ENCODE results near the gene LATS2.

Gene LATS2

DNA sequence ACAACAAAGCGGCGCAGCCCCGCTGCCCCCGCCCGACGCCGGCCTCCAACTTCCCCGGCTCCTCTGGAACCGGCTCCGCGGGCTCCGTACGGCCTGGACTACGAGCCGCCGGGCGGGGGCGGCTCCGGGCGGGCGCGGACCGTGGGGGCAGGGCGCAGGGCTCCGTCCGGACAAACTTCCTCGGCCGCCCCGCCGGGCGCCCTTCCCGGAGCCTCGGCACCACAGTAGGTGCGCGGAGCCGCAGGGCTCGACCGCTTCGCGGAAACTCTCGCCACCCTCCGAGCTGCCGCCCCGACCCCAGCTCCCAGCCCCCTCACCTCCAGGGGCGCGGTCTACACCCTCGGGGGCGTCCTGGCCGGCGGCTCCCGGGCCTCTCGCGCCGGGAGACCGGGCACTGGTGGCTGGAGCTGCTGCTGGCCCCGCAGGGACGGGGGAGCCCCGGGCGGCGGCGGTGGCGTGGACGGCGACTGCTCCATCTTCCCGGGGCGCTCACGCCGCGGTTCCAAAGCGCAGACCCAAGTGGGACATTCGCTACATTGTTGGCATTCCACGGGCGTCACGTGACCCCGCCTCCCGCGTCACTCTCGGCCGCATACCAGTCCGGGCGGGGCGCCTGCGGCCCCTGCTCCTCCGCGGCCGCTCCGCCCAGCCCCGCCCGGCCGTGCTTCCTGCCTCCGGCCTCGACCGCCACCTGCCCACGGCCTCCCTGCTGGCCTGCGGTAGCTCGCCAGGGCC, at the start of gene LATS2:
Gene LATS2, minus strand, starts transcription at position 558 of the 735 bp plus-strand sequence. CDS start 15,560 bp downstream, outside the sequence.
- intact Hi-C loops (cut with DNase I), result loop anchor here (5.0 kb wide), 1 partner anchor 119 kb away; no protein-coding TSS in a partner anchor
- DNase-seq, result peak; percentile 74 to 98 (median 86)

GRCh38 chr13:21109168-21109567, 47.8 kb upstream of the LATS2 start:
- no peak for DNase-seq
- intact Hi-C loops (cut with DNase I), result no loop called here

- no peak for DNase-seq
- intact Hi-C loops (cut with DNase I), result no loop called here
Observed at GRCh38 chr13:21106089-21106488, 44.7 kb upstream of the LATS2 start.

DNA sequence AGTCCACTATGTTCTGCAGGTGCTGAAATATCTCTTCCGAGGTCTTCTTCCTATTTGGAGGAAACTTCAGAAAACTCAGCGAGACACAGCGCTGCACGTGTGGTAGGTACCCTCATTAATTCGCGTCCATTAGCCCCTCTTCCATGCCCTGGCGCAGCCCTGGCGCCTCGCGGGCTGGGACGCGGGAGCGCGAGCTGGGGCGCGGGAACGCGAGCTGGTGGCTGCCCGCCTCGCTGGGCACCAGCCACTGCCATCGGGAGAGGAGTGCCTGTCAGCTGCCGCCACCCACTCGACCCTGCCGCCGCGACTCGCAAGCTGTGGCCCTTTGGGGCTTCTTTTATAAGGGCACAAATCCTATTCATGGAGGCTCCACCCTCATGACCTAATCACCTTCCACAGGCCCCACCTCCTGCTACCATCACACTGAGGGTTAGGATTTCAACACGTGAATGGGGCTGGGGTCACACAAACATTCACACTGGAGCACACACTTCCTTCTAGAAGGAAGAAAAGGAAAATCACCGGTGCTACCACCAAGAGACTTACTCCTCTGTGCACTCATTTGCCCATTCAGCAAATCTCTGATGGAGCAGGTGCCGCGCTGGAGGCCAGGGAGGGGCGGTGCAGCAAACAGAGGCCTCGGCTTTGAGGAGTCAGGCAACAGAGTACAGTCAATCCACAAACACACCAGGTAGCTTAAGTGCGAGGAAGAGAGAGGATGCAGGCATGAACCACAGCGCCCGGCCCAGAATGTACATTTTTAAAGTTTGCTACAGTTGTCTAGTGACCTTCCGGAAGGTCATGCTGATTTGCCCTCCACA, 43.0 kb upstream of the LATS2 start:
- intact Hi-C loops (cut with DNase I), result no loop called here
- no peak for DNase-seq

DNA sequence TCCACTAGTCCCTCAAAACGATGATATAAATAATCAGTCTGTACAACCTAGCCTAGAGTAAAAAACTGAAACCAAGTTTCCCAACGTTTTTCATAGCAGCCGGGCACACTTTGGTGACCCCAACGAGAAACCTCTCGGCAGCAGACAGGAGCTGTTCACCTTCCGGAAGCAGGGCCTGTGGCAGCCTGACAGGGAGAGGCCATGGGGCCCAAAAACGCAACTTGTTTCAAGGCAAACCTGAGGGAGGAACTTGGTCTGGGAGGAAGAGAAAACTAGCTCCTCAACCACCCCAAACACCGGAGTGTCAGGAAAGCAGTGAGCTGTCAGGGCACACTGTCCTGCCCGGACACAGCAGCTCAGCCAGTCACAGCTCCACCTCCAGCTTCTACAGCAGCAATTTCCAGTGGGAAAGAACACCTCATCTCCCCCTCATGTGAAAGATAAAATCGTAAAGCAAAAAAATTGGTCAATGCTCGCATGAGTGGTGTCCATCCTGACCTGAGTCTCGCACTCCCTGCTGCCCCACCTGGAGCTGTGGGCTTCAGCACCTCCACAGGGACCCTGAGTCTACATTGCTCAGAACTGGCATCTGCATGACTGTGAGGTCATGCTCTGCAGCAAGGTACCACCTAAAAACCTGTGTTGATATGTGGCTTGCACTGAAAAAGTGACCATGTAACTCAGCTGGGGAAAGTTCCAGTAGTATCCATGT, 40.6 kb upstream of the LATS2 start:
- DNase-seq, result no peak
- intact Hi-C loops (cut with DNase I), result no loop called here

- intact Hi-C loops (cut with DNase I), result no loop called here
- DNase-seq, result no peak
Observed at GRCh38 chr13:21100994-21101757, 39.8 kb upstream of the LATS2 start.

- DNase-seq, result no peak
Observed at GRCh38 chr13:21100211-21100610, 38.8 kb upstream of the LATS2 start.

DNA sequence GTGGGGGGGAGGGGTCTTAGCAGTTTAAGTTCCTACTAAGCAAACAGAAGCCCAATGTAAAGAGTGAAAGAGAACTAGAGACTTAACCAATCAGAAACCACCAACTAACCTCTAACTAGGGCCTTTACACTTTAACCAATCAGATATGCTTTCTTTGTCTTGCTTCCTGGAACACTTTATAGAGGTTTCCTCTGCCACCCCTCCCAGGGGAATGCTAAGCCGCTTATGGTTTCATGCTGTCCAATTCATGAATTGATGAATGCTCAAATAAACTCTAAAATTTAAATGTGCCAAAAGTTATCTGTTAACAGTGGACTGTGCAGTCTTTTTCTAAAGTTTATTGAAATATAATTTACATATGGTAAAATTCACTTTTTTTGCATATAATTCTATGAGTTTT, 33.9 kb upstream of the LATS2 start:
- no peak for DNase-seq
- intact Hi-C loops (cut with DNase I), result no loop called here

More at GRCh38 chr13:21100211-21100610, 38.8 kb upstream of the LATS2 start:
- intact Hi-C loops (cut with DNase I), result no loop called here

DNA sequence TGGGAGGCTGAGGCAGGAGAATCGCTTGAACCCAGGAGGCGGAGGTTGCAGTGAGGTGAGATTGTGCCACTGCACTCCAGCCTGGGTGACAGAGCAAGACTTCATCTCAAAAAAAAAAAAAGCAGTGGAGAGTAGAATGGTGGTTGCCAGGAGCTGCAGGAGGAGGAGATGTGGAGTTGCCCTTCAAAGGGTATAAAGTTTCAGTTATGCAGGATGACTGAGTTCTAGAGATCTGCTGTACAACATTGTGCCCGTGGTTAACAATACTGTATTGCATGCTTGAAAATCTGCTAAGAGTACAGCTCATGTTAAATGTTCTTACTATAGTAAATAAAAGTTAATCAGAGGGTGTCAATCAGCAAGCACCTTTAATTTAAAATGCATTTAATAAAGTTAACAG, 28.4 kb upstream of the LATS2 start:
- intact Hi-C loops (cut with DNase I), result no loop called here
- no peak for DNase-seq

GRCh38 chr13:21088534-21088933, 27.1 kb upstream of the LATS2 start:
- no peak for DNase-seq
- intact Hi-C loops (cut with DNase I), result no loop called here

- DNase-seq, result no peak
Observed at GRCh38 chr13:21086929-21087328, 25.5 kb upstream of the LATS2 start.

GRCh38 chr13:21081926-21082325, 20.5 kb upstream of the LATS2 start:
- intact Hi-C loops (cut with DNase I), result no loop called here
- DNase-seq, result no peak

More at GRCh38 chr13:21086929-21087328, 25.5 kb upstream of the LATS2 start:
- intact Hi-C loops (cut with DNase I), result no loop called here

DNA sequence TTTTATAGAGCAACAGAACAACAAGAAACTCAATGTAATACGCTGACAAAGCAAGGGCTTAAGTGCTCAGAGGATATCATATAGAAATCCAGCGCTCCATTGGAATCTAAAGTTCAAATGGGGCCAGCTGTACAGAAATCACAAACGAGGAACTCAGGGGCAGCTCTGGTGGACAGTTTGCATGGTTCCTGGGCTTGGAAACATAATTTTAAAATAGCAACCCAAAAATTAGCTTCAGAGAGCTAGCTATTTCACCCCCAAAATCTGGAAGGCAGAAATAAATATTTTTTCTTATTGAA, 19.2 kb upstream of the LATS2 start:
- DNase-seq, result no peak
- intact Hi-C loops (cut with DNase I), result no loop called here

DNA sequence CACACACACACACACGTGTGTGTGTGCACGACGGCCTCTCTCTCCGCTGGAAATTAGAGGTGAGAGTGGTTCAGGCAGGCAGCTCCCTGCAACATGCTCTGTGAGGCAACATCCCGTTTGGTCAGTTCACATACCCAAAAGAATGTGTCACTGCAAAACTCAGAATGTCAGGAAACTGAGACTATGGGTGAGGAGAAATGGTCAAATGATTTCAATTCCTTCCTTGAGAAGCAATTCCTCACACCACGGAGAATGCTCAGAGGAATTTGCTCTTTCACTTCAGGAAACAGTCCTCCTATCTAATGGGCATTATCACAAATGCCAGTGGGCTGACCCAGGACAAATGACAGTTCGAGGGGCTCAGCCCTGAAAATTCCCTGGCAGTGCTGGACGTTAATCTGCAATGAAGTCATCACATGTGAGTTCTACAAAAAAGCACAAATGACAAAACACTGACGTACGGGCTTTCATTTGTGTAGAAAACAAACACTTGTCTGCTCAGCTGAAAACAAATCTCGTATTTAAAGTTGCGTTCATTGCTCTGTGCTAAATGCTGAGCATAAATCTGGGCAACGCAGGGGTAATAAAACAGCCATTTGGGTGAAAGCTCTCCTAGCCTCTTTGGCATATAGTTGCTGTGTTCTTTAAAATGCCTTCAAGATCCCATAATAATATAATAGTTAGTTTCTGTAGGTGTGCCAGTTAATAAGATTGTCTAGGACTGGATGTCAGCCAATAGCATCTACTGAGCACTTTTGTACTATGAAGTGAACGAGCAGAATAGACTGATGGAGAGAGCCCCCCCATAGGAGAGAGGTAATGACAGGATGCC, 18.6 kb upstream of the LATS2 start:
- no peak for DNase-seq
- intact Hi-C loops (cut with DNase I), result no loop called here

DNA sequence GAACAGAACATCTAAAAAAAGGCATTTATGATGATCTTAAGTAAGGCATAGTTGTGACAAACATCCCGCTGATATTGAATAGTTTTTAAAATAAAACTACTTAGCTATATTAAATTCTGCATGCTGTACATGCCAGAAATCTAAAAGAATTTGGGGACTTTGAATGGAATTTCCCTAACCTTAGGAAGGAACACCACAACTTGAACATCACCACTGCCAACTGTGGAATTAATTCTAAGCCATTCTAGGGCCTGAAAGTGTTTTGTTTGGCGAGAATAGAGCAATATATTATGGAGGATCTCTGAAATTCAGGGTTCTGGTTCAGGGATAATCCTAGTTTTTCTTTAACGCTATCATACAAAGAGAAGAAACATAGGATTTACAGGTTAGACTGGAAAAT, 17.8 kb upstream of the LATS2 start:
- intact Hi-C loops (cut with DNase I), result no loop called here
- DNase-seq, result no peak

GRCh38 chr13:21078501-21078900, 17.1 kb upstream of the LATS2 start:
- DNase-seq, result no peak

GRCh38 chr13:21077788-21078353, 16.5 kb upstream of the LATS2 start:
- DNase-seq, result no peak
- intact Hi-C loops (cut with DNase I), result no loop called here

More at GRCh38 chr13:21078501-21078900, 17.1 kb upstream of the LATS2 start:
- intact Hi-C loops (cut with DNase I), result no loop called here

GRCh38 chr13:21077076-21077787, 15.8 kb upstream of the LATS2 start:
- intact Hi-C loops (cut with DNase I), result no loop called here
- DNase-seq, result no peak

GRCh38 chr13:21076253-21076652, 14.9 kb upstream of the LATS2 start:
- no peak for DNase-seq
- intact Hi-C loops (cut with DNase I), result no loop called here

Data from posterior cingulate gyrus (tissue), 11 donors.